Fibroblast of skin of right biceps (primary cell): ENCODE results near the gene CNOT4.
"Not testable (repeated sequence)": the region's sequence is repeated elsewhere in the genome, so short reads cannot be mapped to it uniquely, and the experiment has no call there.

Experiments
- DNase-seq: peaks from one replicate; pipeline ENCODE4 v3.0.0-alpha.2; 2013

CNOT4 gene

DNA sequence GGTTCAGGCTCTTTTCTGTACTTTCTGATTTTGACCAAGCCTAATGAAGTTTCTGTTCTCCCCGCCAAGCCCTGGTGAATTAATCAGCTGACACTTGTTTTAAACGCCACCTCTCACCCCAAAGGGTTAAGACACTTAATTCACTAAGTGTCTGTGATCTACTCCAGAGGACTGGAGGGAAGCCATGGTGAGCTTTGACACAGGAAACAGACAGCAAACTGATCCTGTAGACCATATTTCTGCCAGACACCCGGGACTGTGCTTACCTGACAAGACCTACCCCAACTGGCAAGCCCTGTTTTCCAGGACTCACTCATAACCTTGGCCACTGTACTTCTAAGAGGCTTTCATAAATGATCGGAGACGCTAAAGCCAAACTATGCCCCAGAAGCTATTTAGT is 150.3 kb downstream of the CNOT4 start:
- no peak for DNase-seq

DNA sequence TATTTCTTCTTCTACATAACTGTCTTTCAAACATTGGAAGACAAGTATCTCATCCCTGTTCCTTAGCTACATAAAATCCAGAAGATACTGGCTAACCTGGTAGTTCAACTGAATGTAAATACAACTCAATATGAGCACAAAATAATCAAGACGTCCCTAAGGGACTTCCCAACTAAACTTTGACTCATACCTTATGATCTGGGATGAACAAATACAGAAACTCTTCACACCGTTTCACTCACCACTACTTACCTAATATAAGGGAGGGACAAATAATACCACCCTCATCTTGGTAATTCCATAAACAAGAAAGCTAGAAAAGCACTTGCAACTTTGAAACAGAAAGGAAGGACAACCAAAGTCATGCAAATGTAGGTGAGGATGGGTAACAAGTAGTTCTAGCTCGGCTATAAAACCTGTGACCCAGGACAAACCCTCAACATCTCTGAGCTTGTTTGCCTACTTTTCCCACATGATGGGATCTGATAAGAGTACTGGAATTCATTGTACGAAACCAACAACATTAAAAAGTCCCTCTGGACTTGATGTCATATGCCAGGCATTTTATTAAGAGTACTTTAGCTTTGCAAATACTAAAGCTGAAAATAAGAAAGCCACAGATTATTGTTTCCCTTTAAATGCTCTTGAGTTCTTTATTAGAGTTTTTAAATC is 154.4 kb downstream of the CNOT4 start:
- no peak for DNase-seq

DNA sequence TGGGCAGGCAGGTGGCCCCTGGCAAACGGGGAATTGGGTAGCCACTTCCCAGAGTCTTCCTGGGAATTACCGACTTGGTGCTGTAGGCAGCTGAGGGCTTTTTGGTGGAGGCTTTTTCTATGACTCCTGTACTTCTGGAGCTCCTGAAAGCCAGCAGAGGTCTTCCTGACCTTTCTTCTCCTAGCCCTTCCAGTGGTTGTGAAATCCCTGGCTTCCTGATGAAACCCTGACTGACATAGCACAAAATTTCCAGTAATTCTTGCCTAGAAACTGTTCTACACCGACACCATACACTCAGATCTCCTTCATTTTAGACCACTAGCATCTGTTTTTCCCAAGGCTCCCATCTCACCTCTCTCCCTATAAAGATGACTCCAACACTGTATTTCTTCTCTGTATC is 156.1 kb downstream of the CNOT4 start:
- DNase-seq, result no peak

DNA sequence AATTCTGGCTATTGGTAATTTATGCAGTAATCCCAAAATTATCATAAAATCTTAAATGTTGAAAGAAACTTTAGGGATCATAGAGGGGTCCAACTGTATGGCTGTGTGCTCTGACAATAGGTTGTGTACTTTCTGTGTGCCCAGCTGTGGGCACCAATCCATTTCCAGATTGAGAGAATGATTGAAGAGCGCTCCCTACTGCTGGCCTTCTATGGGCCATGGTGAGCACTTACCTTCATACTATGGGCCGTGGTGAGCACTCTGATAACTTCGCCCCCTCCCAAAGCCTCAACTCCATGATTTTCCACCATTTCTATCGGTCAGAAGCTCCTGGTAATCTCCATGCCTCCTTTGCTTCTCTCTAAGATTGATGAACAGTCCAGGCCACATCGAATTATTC is 157.6 kb downstream of the CNOT4 start:
- DNase-seq, result no peak

DNA sequence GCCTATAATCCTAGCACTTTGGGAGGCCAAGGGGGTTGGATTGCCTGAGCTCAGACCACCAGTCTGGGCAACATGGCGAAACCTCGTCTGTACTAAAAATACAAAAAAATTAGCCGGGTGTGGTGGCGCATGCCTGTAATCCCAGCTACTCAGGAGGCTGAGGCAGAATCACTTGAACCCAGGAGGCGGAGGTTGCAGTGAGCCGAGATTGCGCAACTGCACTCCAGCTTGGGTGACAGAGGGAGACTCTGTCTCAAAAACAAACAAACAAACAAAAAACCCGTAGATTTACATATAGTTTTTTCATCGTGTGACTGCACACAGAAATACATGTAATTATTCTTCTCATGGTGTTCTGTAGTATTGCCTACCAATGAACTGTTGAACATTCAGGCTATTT is 158.8 kb downstream of the CNOT4 start:
- not testable (repeated sequence) for DNase-seq

DNA sequence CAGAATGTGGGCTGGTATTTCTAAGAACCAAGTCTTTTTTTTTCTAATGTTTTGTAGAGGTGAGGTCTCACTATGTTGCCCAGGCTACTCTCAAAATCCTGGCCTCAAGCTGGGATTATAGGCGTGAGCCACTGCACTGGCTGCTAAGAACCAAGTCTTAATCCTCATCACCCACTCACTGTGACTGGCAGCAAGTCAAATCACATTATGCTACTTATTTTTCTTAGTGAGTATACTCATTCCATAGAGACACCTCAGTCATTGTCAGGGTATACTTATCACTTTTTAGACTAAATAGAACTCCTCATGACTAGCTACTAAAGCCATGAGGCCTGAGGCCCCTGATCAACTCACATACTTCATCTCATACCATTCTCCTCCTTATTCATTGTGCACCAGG is 160.2 kb downstream of the CNOT4 start:
- peak; percentile 20 for DNase-seq

DNA sequence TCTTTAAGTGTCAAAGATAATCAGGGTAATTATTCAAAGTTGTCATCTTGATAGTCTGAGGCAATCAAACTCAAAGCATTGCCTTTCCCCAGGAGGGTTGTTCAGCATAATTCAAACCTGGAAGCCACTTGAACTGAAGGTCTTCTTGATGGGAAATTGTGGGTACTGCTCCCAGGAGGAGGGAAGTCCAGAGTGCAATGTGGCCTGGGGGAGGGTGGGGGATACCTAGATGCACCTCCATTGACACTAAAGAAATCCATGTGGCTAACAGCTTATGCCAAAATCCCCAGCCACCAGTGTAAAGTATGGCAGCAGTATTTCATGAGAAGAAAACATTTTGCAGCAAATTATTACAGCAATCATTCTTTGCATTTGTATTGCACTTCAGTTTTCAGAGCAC is 161.4 kb downstream of the CNOT4 start:
- DNase-seq, result no peak

DNA sequence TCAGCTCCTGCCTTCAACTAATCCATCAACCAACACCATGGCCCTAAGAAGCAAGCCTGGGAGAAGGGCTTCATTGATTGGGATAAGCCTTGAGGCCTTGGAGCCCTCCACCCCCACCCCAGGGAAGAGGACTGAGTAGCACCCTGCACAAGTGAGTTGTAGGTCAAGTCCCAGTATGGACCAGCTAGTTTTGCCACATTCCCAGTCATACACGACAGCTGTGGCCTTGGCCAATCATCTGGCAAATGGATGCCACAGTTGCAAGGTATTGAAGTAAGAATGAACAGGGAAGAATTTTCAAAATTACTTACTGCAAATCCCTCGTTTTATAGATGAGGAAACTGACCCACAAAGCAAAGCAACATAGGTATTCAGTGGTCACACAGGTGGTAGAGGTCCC is 166.5 kb downstream of the CNOT4 start:
- DNase-seq, result no peak

DNA sequence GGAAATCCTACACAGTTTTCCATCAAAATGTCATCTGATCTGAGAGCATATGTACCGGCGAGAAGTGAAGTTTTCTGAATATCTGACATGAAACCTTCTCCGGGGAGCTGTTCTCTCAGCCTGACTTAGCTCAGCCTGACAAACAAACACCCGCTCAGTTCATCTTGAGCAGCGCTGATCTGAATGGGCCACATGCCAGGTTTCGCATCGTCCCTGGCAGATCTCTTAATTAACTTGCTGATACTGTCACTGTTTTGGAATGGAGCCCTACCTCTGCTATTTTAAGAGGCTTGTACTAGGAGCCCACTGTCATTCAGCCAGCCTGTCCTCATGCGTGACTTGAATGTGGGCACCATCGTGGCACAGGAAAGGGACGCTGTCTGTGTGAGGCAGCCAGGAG is 167.0 kb downstream of the CNOT4 start:
- peak; percentile 1 for DNase-seq

DNA sequence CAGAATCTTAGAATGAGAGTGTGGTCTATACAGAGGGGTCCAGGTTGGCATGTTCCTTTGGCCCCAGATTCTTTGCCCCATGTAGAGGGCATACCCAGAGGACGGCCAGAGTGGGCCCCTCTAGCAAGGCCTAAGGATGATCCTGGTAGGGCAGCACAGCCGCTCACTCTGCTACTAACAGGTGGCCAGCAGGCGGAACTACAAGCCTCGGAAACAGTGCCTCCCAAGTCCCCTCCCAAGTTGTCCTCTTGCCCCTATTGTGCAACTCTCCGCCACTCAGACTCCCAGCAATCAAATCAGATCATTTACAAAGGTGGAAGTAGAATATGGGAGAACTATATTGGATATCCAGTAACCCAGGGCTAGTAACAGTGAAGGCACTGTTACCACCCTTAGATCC is 168.9 kb downstream of the CNOT4 start:
- no peak for DNase-seq

DNA sequence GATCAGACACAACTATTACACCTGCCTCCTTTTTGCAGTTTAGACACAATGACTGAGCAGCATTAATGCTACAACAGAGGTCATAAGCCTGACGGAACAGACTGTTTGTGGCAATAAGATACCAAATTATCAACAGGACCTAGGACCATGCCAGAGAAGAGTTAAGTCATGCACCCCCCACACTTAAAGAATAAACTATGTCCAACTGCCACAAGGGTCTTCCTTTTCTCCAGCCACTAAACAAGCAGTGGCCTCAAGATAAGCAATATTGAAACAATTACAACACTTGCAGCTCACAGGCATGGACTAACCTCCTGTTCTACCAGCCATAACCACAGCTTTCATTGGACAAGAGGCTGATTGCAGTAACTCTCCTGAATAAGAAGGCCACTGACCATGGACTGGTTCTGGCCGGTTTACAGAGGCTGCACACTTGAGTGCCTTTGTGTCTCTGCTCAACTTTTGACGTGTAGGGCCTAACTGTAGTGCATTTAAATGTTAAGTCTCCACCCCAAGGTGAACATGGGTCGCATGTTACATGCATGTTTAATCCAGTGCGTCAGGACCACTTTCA is 171.8 kb downstream of the CNOT4 start:
- no peak for DNase-seq

DNA sequence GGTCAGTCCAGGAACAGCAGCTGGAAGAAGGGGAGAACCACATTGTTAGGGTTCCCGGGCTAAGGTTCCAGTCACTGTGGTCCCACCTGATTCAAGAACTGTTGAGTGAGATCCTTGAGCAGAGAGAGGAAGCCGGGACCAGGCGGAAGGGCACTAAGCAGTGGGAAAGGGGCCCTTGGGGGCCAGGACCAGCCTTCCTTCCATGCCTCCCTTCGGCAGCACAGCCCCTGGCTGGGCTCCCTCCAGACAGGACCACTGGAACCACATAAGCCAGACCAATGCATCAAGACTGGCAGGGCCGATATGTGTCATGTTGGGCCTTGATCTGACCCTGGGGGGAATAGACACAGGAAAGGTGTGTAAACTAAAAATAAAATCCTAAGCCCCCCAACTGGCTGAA is 172.4 kb downstream of the CNOT4 start:
- DNase-seq, result no peak

DNA sequence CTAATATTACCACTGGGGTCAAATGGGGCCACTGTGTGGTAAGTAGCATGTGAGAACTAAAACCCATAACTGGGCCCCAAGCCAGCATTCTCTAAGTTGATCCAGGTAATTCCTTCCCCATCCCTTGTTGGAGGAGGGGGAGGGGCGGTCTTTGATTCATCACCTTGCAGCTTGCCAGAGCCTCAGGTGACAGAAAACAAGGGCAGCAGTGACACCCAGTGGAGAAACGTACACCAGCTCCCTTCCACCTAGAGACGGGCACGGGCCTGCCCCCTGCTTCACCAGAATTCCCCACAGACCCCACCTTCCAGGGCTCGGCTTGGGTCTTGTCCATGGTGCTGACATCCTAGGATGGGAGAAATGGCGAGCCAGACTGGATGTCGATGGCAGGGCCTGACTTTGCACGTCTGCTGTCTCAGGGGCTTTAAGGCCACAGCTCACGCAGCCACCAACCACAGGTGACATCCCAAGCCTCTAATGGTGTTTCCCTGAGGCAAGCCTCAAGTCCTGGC is 174.2 kb downstream of the CNOT4 start:
- DNase-seq, result peak; percentile 35

DNA sequence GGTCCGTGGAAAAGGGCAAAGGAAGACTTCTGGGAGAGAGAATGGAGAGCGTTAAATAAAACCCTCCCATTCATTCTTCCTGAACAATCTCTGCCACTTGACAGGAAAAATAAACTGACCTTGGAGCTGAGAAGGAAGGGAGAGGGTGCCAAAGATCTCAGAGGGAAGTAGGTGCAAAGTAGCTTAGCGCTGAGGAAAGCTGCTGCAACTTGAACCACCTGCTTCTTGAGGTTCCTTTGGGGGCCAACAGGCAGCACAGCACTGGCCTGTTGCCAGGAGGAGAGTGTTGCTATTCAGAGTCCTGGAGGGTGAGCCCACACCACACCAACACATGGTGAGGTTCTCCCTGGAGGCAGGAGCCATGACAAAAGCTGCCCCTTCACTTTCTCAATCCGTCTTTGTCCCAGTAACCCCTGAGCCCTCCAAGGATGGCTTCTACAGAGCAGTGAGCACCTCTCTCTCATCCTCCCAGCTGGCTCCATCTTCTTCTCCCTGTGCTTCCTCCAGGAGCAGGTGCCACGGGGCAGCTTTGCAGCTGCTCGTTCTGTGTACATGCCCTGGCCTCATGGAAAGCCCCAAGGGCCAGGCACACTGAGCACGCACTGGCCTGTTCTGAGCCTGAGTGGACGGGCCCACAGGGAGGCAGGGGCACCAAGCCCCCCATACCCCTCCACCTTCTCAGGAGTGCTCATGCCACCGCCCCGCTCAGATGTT is 174.9 kb downstream of the CNOT4 start:
- no peak for DNase-seq

DNA sequence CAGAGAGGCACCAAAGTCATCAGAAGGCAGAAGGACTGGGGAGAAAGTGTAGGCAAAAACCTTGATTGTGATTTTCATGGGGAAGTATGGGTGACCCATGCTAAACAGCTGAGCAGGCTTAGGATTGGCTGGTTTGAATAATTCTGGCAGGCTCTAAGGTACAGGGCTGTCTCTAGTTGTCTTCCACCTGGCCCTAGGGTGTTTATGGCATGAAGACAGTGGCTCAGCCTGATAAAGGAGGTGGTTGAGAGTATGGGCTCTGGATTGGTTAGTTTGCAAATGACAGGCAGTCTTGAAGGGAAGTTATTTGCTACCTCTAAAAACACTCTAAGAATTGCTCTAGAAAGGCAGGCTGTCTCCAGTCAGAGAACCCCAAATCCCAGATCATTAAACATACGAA is 176.0 kb downstream of the CNOT4 start:
- no peak for DNase-seq

DNA sequence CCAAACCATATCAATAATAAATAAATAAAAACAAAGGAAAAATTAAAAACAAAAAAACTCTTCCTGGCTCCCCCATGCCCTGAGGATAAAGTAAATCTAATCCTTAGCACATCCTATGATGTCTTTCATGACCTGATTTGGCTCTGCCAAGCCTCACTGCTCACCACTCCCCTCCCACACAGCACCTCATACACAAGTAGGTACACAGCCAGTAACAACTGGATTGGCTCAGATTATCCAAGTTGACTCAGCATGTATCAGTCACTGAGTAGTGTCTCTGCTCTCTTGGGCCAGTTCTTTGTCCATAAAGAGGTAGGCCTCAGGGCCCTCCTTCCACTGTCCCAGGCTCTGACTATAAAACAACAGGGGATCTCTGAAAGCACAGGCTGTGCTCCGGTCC is 176.7 kb downstream of the CNOT4 start:
- no peak for DNase-seq

DNA sequence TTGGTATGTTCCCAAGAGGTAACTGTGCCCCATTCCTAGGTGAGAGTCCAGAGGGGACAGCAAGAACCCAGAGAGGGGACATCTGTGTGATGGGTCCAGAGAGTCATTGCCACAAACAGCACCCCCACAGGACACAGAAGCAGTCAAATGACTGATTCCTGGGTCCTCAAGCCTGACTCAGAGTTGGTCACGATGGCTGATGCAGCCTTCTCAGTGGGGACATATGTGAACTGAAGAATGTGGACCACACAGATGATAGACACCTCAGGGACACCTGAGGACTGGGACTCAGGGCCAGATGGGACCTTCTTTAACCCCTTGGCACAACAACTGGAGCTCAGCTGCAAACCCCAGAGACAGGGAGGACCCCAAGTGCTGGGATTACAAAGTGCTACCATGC is 179.8 kb downstream of the CNOT4 start:
- no peak for DNase-seq

DNA sequence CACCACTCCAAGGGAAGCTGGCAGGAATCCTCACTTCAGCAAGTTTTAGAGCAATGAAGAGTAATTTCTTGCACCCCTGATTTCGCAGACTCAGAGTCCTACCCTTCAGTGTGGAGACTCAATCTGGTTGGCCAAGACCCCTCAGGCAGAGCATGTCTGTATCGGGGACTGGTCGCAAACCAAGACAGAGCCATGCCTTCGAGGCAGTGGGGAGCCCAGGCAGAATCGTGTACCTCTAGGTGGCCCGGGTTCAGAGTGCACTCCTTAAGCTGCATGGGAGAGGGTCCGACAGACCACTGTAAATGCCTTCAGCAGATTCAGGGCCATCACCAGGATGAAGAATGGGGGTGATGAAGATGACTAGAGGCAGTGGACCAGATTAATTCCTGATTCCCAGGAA is 181.4 kb downstream of the CNOT4 start:
- DNase-seq, result no peak

DNA sequence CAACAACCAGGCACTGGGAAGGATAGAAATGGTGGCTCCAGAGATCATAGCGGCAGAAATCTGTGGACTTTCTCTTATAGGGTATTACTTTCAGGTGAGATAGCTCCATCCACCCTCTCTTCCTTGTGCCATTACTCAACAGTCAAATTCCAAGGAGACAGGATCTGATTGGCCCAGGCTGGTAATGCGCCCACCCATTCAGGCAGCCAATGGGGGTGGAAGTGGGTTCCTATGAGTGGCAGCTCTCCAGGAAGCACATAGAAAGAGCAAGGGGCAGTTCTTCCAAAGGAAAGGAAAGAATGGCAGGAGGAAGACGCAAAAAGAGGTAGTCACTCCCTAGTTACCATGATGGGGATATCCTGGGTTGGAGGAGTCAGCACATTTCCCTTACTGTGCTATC is 181.8 kb downstream of the CNOT4 start:
- no peak for DNase-seq

DNA sequence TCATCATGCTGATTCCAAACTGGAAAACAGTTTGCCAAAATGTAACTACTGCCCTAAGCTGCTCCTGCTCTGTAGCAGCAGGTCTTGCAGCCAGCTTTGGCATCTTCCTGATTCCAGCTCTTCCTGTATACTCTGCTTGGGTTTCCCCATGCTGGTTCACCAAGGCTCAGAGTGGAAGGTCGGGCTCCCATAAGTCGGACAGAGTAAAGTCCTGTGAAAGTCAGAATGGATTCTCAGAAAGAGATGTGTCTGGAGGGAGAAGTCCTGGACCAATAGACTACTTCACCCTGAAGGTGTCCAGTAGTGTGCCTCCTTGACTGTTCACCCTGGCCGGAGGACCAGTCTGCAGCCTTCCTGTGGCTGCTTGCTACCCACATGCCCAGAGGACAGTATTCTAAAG is 182.4 kb downstream of the CNOT4 start:
- DNase-seq, result no peak

DNA sequence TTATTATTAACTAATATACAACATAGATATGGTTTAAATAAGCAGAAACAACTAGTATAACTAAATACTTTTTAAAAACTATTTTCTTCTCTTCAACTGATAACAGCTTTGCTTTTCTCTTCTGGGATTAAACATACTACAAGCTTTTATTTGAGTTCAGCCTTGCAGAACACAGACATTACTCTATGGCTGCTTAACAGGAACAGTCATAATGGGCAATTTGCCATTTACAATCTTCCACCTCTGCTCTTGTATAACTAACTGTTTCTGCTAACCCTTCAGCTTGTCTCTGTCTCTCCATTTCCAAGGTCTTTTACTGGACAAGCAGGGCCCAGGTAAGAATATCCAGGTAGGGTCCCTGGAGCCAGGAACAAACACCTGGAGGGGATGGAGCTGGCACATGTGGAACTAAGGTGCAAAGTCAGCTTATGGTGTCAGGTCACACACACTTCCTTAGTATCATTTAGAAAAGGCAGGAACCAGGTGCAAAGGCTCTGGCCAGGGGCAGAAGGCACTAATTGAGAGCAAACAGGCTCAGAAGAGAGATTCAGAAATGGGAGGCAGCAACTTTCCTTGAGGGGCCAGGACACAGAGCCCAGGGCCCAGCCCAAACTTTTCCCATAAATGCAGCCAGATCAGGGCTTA is 183.1 kb downstream of the CNOT4 start:
- no peak for DNase-seq

DNA sequence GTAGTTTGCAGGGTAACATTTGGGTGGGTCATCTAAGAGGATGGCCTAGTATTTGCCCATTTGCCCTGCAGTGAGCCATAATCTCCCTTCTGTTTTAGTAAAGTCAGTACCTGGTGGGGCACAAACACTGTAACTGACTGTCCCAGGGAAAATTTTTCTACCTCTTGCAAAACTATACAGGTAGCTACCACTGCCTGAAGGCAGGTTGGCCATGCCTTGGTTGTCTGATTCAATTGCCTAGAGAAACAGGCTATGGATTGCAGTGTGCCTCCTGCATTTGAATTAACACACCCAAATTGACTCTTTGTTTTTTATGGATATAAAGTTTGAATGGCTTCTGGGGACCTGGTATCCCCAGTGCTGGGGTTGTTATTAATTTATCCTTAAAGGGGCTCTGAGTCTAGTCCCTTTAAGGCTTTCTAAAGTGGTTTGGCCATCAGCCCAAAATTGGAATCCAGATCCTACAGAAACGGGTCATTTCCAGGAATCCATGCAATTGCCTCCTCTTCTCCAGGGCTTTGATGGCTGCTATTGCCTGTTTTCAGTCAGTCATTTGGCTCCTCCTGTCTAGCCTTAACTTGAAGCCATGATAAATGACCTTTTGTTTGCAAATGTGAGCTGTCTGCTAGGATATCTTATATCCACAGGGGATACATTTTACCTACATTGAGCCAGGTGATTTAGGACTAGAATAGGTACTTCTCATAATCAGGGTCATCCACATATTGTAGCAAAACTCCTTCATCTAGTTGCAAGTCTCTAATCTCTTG is 187.1 kb downstream of the CNOT4 start:
- DNase-seq, result no peak

DNA sequence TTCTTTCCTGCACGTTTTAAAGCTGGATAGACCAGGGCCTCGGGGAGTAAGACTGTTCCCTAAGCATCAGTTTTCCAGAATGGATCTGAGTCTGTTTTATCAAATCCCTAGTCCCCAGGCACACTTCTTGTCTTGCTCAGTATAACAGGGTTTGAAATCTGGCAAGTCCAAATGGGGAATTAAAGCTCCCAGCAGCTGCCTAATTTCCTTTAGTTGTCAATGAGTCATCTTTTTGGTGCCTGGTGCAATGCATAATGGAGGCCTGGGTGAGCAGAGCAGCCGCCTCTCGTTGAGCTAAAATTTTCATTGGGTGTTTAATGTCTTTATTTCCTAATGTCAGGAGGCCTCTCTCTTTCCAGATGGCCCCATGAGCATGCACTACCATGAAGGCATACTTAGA is 188.3 kb downstream of the CNOT4 start:
- peak; percentile 35 for DNase-seq
